G401.6 (cell line): Measurements from ENCODE around the gene PRKCD.

Source experiments
- FAIRE-seq: peaks from 2 replicates; lab custom pipeline; 2012; peaks lifted over from hg19 to GRCh38; lab: Jason Lieb, UNC

Gene PRKCD

GRCh38 chr3:53190659-53191058 is 29.6 kb downstream of the PRKCD start:
- no peak for FAIRE-seq

GRCh38 chr3:53191836-53192480 is 30.9 kb downstream of the PRKCD start:
- FAIRE-seq, result no peak

- FAIRE-seq, result no peak
Observed at GRCh38 chr3:53192608-53193007, 31.6 kb downstream of the PRKCD start.

GRCh38 chr3:53193466-53194209 is 32.6 kb downstream of the PRKCD start:
- FAIRE-seq, result no peak

- no peak for FAIRE-seq
Observed at GRCh38 chr3:53194210-53195065, 33.4 kb downstream of the PRKCD start.

- no peak for FAIRE-seq
Observed at GRCh38 chr3:53195066-53195450, 34.0 kb downstream of the PRKCD start.

- no peak for FAIRE-seq
Observed at GRCh38 chr3:53195602-53196574, 34.9 kb downstream of the PRKCD start.

- FAIRE-seq, result no peak
Observed at GRCh38 chr3:53196575-53197407, 35.8 kb downstream of the PRKCD start.

GRCh38 chr3:53198256-53198977 is 37.4 kb downstream of the PRKCD start:
- no peak for FAIRE-seq

- no peak for FAIRE-seq
Observed at GRCh38 chr3:53198996-53199395, 38.0 kb downstream of the PRKCD start.

- FAIRE-seq, result no peak
Observed at GRCh38 chr3:53199834-53200233, 38.8 kb downstream of the PRKCD start.

GRCh38 chr3:53200501-53201498 is 39.8 kb downstream of the PRKCD start:
- no peak for FAIRE-seq

GRCh38 chr3:53202331-53203015 is 41.5 kb downstream of the PRKCD start:
- FAIRE-seq, result no peak

- no peak for FAIRE-seq
Observed at GRCh38 chr3:53211706-53212702, 51.0 kb downstream of the PRKCD start.

GRCh38 chr3:53213276-53213675 is 52.3 kb downstream of the PRKCD start:
- no peak for FAIRE-seq

- FAIRE-seq, result no peak
Observed at GRCh38 chr3:53215816-53216215, 54.8 kb downstream of the PRKCD start.

- FAIRE-seq, result no peak
Observed at GRCh38 chr3:53216723-53217122, 55.7 kb downstream of the PRKCD start.
